Activated naive CD8-positive, alpha-beta T cell treated with anti-CD3 and anti-CD28 coated beads, Interleukin-2, amount 10 ng/mL, durations not matched to agents 7 days and 5 days (primary cell): ENCODE data around the gene COG4. TPM values are rescaled to one million over a fixed set of nuclear protein-coding genes. Genes with fewer than 3 reads are reported as not detected.

Experiments
- total RNA-seq, 2 experiments: library from RNA; stranded (reverse); gene quantifications; one replicate each; pipeline ENCODE4 v1.2.3, GENCODE V29; 2021

The COG4 gene
- total RNA-seq, 2 experiments from 2014 or later, result 73.8 to 75.3 TPM

Other genes starting within 250 kb of the COG4 start
- 100 to 1,000 TPM; 121 to 122 TPM for gene AARS1, start 234.0 kb downstream of the COG4 start, total RNA-seq
- 10 to 100 TPM; 29.8 to 32.3 TPM for gene DDX19B, start 224.4 kb downstream of the COG4 start, total RNA-seq
- gene DDX19A, start 176.7 kb downstream of the COG4 start, total RNA-seq, result 10 to 100 TPM; 35.5 to 40.4 TPM
- 10 to 100 TPM; 31.9 to 38.6 TPM for gene ST3GAL2, start 84.5 kb downstream of the COG4 start, total RNA-seq
- gene FCSK, start 69.0 kb downstream of the COG4 start, total RNA-seq, result 10 to 100 TPM; 24.3 to 26.0 TPM
- 100 to 1,000 TPM; 303 to 331 TPM for gene SF3B3, start 262 bp upstream of the COG4 start, total RNA-seq
- under 1 TPM in 1 of 2 experiments, not detected in 1; 0.42 TPM for gene IL34, start 123.0 kb upstream of the COG4 start, total RNA-seq
- 1 to 10 TPM; 4.6 to 4.8 TPM for gene MTSS2, start 162.5 kb upstream of the COG4 start, total RNA-seq